KG1 (cell line): ENCODE results near the gene CXCL10.

Experiments
- DNase-seq: peaks from one replicate; lab custom pipeline; 2025; lab: John Stamatoyannopoulos, UW

Gene CXCL10

DNA sequence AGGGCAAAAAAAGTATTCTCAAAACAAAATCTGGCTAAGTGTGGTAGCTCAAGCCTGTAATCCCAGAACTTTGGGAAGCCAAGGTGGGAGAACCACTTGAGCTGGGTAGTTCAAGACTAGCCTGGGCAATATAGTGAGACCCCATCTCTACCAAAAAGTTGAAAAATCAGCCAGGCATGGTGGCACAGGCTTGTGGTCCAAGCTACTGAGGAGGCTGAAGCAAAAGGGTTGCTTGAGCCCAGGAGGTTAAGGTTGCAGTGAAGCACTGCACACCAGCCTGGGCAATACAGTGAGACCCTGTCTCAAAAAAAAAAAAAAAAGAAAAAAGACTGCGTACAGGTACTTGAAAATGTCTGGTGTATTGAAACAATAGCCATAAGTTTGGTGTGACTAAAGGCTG lies 30.8 kb downstream of the CXCL10 start:
- no peak for DNase-seq

DNA sequence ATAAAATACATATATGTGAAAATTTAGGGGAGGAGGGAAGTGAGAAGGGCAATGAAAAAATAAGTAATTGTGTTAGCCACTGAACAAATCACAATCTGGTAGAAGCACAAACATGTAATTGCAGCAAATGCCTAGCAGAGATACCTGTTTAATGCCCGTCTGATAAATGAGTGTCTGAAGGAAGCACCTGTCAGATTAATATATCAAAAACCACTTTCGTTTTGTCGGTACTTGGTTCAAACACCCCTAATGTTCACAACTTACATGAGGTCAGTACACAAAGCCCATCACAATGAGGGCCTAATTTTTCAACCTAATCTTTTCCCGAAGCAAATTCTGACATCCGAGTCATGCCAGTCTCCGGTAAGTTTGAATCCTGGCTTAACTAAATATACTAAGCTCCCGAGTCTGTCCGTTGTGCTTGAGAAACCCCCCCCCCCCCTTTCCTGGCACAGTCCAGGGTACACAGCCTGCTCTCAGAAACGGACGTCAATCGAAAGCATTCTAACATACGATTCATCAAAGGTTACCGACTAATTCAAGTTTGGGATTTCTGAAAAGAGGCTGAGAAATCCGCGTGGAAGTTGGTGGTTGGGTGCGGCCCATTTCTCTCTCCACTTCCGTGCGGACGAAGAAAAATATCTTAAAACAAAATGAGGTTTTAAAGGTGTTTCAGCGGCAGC lies 33.3 kb downstream of the CXCL10 start:
- DNase-seq, result no peak

DNA sequence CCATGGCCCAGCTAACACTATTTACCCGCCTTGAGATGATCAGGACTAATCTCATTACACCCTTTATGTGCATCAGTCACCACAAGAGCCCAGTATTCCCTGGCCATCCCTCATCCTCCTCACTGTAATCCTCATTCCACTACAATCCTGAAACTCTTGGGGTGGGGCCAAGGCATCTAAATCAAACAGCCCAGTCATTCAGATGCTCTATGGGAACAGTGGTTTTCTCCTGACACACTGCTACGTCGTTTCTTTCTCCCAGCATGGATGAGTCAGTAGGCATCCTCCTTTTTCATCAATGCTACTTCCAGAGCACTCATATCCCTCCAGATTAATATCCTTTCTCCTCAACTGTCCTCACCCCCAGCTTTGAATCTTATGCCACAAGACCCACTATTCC lies 38.2 kb downstream of the CXCL10 start:
- no peak for DNase-seq

DNA sequence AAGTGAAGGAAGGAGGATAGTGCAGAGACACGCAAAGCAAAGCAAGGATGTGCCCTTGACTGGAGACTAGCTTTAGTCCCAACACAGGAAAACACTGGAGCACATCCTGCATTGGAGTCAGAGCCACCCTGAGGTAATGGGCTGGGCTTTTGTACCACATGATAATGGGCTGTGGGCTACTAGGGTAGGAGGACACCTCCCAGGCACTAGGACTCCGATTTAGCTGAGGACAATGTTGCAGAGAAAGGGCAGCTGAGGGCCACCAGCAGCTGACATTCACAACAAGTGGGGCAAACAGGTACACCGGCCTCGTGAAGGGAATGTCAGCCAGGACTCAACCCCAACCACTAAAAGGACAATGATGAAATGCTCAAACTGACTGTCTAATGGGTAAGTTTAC lies 42.7 kb downstream of the CXCL10 start:
- no peak for DNase-seq

DNA sequence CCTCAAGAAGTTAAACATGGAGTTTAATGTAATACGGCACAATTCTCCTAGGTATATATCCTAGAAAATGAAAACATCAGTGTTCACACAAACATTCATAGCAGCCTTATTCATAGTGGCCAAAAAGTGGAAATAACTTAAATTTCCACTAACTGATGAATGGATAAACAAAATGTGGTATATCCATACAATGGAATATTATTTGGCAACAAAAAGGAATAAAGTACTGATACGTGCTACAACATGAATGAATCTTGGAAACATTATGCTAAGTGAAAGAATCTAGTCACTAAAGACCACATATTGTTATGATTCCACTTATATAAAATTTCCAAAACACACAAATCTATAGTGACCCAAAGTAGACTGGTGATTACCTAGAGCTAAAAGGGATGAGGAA lies 47.1 kb downstream of the CXCL10 start:
- DNase-seq, result no peak

DNA sequence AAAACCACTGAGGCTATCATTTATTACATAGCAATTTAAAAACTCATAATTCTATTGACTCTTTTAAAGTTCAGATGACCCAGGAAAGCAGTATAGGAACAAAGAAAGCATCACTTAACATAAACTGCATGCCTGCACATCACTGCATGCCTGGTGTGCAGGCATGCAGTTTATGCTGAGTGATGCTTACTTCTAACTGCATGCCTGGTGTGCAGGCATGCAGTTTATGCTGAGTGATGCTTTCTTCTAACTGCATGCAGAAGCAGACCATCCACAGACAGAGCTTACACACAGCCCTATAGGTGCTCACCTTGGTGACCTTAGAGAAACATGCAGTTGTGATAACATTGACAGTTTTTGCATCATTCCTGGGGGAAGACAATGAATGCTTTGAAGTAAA lies 49.5 kb downstream of the CXCL10 start:
- DNase-seq, result no peak
